OCI-LY7 (cell line): ENCODE results near the gene IKBKE. TPM values are rescaled to one million over a fixed set of nuclear protein-coding genes. Genes with fewer than 3 reads are reported as not detected.

Experiments used
- BruUV-seq: library from RNA; stranded (reverse); fragments of 400-500 nt; replicated peaks from 2 replicates; lab custom pipeline; 2021; lab: Mats Ljungman, UMichigan
- CTCF ChIA-PET: fragments of 300-600 bp; sonication (Branson Sonifier 250); formaldehyde crosslinking; loops from one replicate; lab custom pipeline; 2022; ENCODE audit warnings: antibody characterized with exemption; ENCODE audit not compliant: unreplicated experiment; lab: Charles Lee
- POLR2A ChIA-PET: fragments of 300-600 bp; sonication (Branson Sonifier 250); formaldehyde crosslinking; loops from one replicate; lab custom pipeline; 2022; ENCODE audit warnings: antibody characterized with exemption; lab: Charles Lee
- DNase-seq: peaks from one replicate; pipeline ENCODE4 v3.0.0-alpha.2; 2015; ENCODE audit warnings: low spot score
- H2AFZ ChIP-seq: fragments of 200-600 bp; sonication (generic), shearing (Covaris generic); 2 replicates; pipeline ENCODE4 v1.6.1; 2014; ENCODE audit warnings: mild to moderate bottlenecking, antibody characterized with exemption, low read length, moderate library complexity
- H3K27ac ChIP-seq: fragments of 200-600 bp; sonication (generic); 2 replicates; pipeline ENCODE4 v1.5.1; 2014; ENCODE audit warnings: mixed run types, low read depth, mild to moderate bottlenecking, moderate library complexity, low read length, inconsistent platforms; ENCODE audit not compliant: poor library complexity, severe bottlenecking
- H3K36me3 ChIP-seq: fragments of 200-600 bp; sonication (generic); 2 replicates; pipeline ENCODE4 v1.6.1; 2014; ENCODE audit warnings: mild to moderate bottlenecking, antibody characterized with exemption, low read length, moderate library complexity, mixed read lengths; ENCODE audit not compliant: insufficient read depth
- H3K4me1 ChIP-seq: fragments of 200-600 bp; sonication (generic); 2 replicates; pipeline ENCODE4 v1.5.1; 2014; ENCODE audit warnings: mild to moderate bottlenecking, low read length; ENCODE audit not compliant: insufficient read depth, poor library complexity, severe bottlenecking
- H3K4me2 ChIP-seq: fragments of 200-600 bp; sonication (generic); 2 replicates; pipeline ENCODE4 v1.6.1; 2014; ENCODE audit warnings: mild to moderate bottlenecking, low read length
- H3K4me3 ChIP-seq: fragments of 200-600 bp; sonication (generic); 2 replicates; pipeline ENCODE4 v1.5.1; 2014; ENCODE audit warnings: mild to moderate bottlenecking, low read depth, low read length; ENCODE audit not compliant: poor library complexity, severe bottlenecking
- H3K79me2 ChIP-seq: fragments of 200-600 bp; sonication (generic); 2 replicates; pipeline ENCODE4 v1.6.1; 2016; ENCODE audit warnings: low read depth, mild to moderate bottlenecking, low read length, moderate library complexity, mixed read lengths; ENCODE audit not compliant: insufficient read depth
- H3K9me2 ChIP-seq: fragments of 200-600 bp; sonication (generic); 2 replicates; pipeline ENCODE4 v1.6.1; 2016; ENCODE audit warnings: mild to moderate bottlenecking, low read length, mixed read lengths; ENCODE audit not compliant: insufficient read depth
- H3K9me3 ChIP-seq: fragments of 200-600 bp; sonication (generic); 2 replicates; pipeline ENCODE4 v1.6.1; 2014; ENCODE audit warnings: mild to moderate bottlenecking, mixed run types, low read length, mixed read lengths
- H4K20me1 ChIP-seq: fragments of 200-600 bp; sonication (generic); 2 replicates; pipeline ENCODE4 v1.6.1; 2014; ENCODE audit warnings: mild to moderate bottlenecking, antibody characterized with exemption, low read length, moderate library complexity, mixed read lengths; ENCODE audit not compliant: insufficient read depth
- CTCF ChIP-seq: fragments of 200-600 bp; sonication (generic); conservative IDR thresholded peaks from 2 replicates; pipeline ENCODE4 v1.5.1; 2014; ENCODE audit warnings: mild to moderate bottlenecking, antibody characterized with exemption, low read length, moderate library complexity, mixed read lengths
- EZH2phosphoT487 ChIP-seq: fragments of 200-600 bp; sonication (generic); IDR thresholded peaks from 2 replicates; pipeline ENCODE4 v1.6.1; 2018; ENCODE audit warnings: low read depth, borderline replicate concordance, mild to moderate bottlenecking, mixed run types, antibody characterized with exemption, low read length, moderate library complexity, mixed read lengths
- intact Hi-C: fragments of 100-400 bp; cut with micrococcal nuclease; formaldehyde crosslinking; loops from one replicate; pipeline ENCODE4 v1.10.0; 2022; ENCODE audit not compliant: unreplicated experiment
- total RNA-seq, 2 experiments: library from RNA; depleted of rRNA in 1 of 2; stranded (reverse); fragments of >200 nt in 1 of 2; shearing (Covaris generic) in 1 of 2; gene quantifications; 2 replicates each; pipeline ENCODE4 v1.2.3, GENCODE V29; 2014 to 2022

Gene IKBKE
- total RNA-seq, 2 experiments from 2014 or later = 23.9 to 38.5 TPM

DNA sequence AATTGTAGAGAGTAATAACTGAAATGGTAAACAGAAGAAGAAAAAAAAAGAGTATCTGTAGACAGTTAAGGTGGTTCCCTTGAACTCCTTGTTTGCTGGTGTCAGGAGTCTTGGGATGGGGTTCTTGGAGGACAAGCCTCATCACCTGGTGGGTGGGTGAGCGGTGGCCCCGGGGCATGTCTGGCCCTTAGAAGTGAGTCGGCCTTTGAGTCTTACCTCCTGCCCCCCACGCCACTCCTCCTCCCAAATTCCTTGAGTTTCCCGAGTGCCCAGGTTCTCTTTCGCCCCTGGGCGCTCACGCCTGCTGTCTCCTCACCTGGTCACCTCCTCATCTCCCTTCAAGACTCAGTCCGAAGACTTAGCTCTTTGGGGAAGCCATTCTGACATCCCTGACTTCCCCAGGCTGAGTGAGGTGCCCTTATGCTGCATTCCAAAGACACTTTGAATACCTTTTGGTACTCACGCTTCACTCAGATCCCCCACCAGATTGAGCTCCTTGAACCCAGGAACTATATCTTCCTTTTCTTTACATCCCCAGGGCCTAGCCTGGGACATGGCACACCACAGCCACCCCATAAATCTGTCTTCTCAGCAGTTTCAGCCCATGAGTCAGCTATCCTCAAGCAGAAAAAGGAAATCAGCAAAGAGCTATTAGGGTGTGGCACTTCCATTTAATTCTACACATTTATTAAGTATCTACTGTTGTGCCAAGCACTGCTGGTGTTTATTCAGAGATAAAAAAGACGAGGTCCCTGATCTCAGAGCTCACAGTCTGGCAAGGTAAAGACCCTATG lies 13.5 kb upstream of the IKBKE start:
- Histone ChIP-seq H3K4me3 (no peak overlapping the region), H2AFZ (no peak overlapping the region), H3K79me2 (no peaks in the 10 kb centered on the region), H3K4me2 (no peak overlapping the region), H3K9me2 (no peaks in the 10 kb centered on the region), H3K27ac (no peak overlapping the region), H3K36me3 (peaks cover 7% of the 10 kb centered on the region; the same call in 1 of the 2 replicates), H4K20me1 (no peaks in the 10 kb centered on the region), H3K9me3 (no peaks in the 10 kb centered on the region), H3K4me1 (no peaks in the 10 kb centered on the region)
- intact Hi-C loops = no loop called here
- POLR2A ChIA-PET = interaction anchor here (1.0 kb wide), 1 partner anchor 13 kb away, joined by 5 read pairs; the partner anchor contains the start of gene IKBKE
- TF ChIP-seq EZH2phosphoT487 = no peak
- TF ChIP-seq CTCF = no peak
- CTCF ChIA-PET = no interaction called here
- BruUV-seq = no TSS peak
- DNase-seq = no peak

DNA sequence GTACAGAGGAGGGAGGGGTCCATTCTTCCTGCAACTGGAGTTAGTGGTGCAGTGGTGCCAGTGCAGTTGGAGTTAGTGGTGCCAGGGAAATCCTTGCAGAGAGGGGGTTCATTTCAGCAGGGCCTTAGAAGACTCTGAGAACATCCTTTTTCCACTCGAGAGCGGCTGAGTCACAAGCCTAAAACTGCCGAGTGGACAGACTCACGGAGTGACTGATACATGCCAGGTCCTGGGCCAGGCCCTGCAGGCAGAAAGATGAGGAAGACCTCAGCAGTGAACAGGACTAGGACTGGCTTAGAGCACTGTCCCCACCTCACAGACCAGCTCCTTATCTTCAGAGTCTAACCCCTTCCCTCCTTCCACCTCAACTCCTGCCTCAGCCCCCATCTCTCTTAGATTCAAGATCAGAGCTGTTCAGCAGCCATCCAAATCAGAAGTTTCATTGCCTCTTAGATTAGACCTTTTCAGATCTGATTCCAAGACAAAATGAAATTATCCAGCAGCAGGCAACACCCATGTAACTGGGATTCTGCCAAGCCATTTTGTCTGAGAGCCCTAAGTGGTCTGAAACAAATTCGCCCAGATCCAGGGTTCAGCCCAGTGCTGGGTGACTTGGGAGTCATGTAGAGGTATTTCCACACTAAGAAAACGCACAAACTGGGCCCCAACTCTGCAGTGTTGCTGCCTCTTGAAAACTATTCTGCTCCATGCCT lies 12.7 kb upstream of the IKBKE start:
- intact Hi-C loops = no loop called here
- H3K4me1 ChIP-seq = no peaks in the 10 kb centered on the region
- no peak overlapping the region for H3K4me2 ChIP-seq
- H4K20me1 ChIP-seq = no peaks in the 10 kb centered on the region
- H3K36me3 ChIP-seq = peaks cover 8% of the 10 kb centered on the region; the same call in 1 of the 2 replicates
- no peak overlapping the region for H3K4me3 ChIP-seq
- no peaks in the 10 kb centered on the region for H3K79me2 ChIP-seq
- H3K27ac ChIP-seq = no peak overlapping the region
- H2AFZ ChIP-seq = no peak overlapping the region
- CTCF ChIA-PET = no interaction called here
- TF ChIP-seq EZH2phosphoT487 (no peak), CTCF (no peak)
- no peaks in the 10 kb centered on the region for H3K9me3 ChIP-seq
- POLR2A ChIA-PET = interaction anchor here (1.0 kb wide), 1 partner anchor 12 kb away, joined by 5 read pairs; the partner anchor contains the start of gene IKBKE
- H3K9me2 ChIP-seq = no peaks in the 10 kb centered on the region
- BruUV-seq = no TSS peak
- DNase-seq = no peak
